Small intestine (tissue), 7 donors: ENCODE data around the gene CDC7. TPM values are rescaled to one million over a fixed set of nuclear protein-coding genes. Genes with fewer than 3 reads are reported as not detected.

ENCODE experiments used
- DNase-seq, 2 donors: peaks; one replicate each; pipeline versions ENCODE4 v3.0.0 to v3.0.0-alpha.2; 2013
- FAIRE-seq: peaks from 2 replicates; lab custom pipeline; 2012; peaks lifted over from hg19 to GRCh38; lab: Jason Lieb, UNC
- H3K27ac ChIP-seq, 3 donors: one replicate each; pipeline ENCODE4 v1.5.1; 2013; ENCODE audit warnings: low read length in 2 of 3, mild to moderate bottlenecking in 2 of 3, control low read depth in 1 of 3, inconsistent platforms in 1 of 3, low read depth in 1 of 3, moderate library complexity in 1 of 3
- H3K27me3 ChIP-seq, 3 donors: one replicate each; pipeline ENCODE4 v1.6.1; 2013; ENCODE audit warnings: low read length in 3 of 3, inconsistent platforms in 1 of 3; ENCODE audit not compliant: control insufficient read depth in 3 of 3, insufficient read depth in 3 of 3
- H3K36me3 ChIP-seq, 3 donors: one replicate each; pipeline ENCODE4 v1.6.1; 2013; ENCODE audit warnings: low read length in 3 of 3, inconsistent platforms in 1 of 3, low read depth in 1 of 3, mild to moderate bottlenecking in 1 of 3, moderate library complexity in 1 of 3; ENCODE audit not compliant: control insufficient read depth in 3 of 3, insufficient read depth in 2 of 3
- H3K4me1 ChIP-seq, 3 donors: one replicate each; pipeline ENCODE4 v1.6.1; 2013; ENCODE audit warnings: low read length in 2 of 3, inconsistent platforms in 1 of 3, low read depth in 1 of 3, mild to moderate bottlenecking in 1 of 3, moderate library complexity in 1 of 3; ENCODE audit not compliant: control insufficient read depth in 3 of 3, insufficient read depth in 2 of 3
- H3K4me3 ChIP-seq, 3 donors: one replicate each; pipeline ENCODE4 v1.5.1; 2013; ENCODE audit warnings: low read length in 3 of 3, control low read depth in 1 of 3, inconsistent platforms in 1 of 3, low read depth in 1 of 3, mild to moderate bottlenecking in 1 of 3, moderate library complexity in 1 of 3
- H3K9me3 ChIP-seq, 2 donors: one replicate each; pipeline ENCODE4 v1.6.1; 2013; ENCODE audit warnings: low read depth in 1 of 2, low read length in 1 of 2; ENCODE audit not compliant: control insufficient read depth in 2 of 2, insufficient read depth in 1 of 2
- WGBS, 3 donors: extraction: QIAGEN DNeasy Blood & Tissue Kit; methylation state at CpG; one replicate each; pipeline ENCODE4 v1.1.7; 2013; 5-methylcytosine and 5-hydroxymethylcytosine counted together
- polyA plus RNA-seq, 4 donors: library from polyadenylated mRNA; stranded (reverse) in 3 of 4; unstranded in 1 of 4; fragments of 200-250 nt in 3 of 4; fragments of 120-200 nt in 1 of 4; gene quantifications; one replicate each; pipeline versions ENCODE4 v1.2.1 to v1.2.3, GENCODE V29; 2013
- donor health status: healthy with polysubstance abuse.
- donor health status: control.
- donor health status: control.
- donor health status: Bipolar disorder and iron deficiency.
- donor health status: healthy.

Gene CDC7
- polyA plus RNA-seq, 4 donors = 0.27 to 9.4 (median 3.5) TPM

GRCh38 chr1:91533361-91534024 is 32.8 kb downstream of the CDC7 start:
- Histone ChIP-seq H3K27ac (no peak overlapping the region), H3K9me3 (no peaks in the 10 kb centered on the region), H3K4me3 (no peak overlapping the region), H3K4me1 (no peaks in the 10 kb centered on the region), H3K36me3 (no peaks in the 10 kb centered on the region), H3K27me3 (no peaks in the 10 kb centered on the region)
- WGBS, 3 donors = 86 to 95% (median 92%) methylated on average over 4 of the region's 4 CpGs
- FAIRE-seq = no peak
- no peak for DNase-seq

DNA sequence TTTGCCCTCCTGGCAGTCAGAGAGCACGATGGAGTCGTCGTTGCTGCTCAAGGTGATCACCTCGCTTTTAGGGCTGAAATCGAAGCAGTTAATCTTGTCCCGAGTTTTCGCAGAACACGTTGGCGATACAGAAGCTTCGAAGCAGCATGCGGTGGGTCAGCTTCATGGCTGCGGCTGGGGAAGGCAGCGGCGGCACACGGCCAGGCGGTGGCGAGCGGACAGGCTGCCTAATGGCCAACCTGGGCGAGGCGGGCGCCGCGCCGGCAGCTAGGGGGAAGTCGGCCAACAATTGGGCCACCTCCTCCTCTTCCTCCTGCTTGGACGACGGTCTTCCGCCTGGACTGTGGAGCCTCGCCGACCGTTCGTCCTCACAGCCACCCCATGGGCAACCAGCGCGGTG is 34.8 kb downstream of the CDC7 start:
- Histone ChIP-seq H3K9me3 (no peaks in the 10 kb centered on the region), H3K27ac (no peak overlapping the region), H3K4me3 (no peak overlapping the region), H3K27me3 (no peaks in the 10 kb centered on the region), H3K4me1 (no peaks in the 10 kb centered on the region), H3K36me3 (no peaks in the 10 kb centered on the region)
- DNase-seq (no peak), FAIRE-seq (no peak)
- WGBS, 3 donors = 96 to 98% (median 97%) methylated on average over 30 to 34 of the region's 34 CpGs

DNA sequence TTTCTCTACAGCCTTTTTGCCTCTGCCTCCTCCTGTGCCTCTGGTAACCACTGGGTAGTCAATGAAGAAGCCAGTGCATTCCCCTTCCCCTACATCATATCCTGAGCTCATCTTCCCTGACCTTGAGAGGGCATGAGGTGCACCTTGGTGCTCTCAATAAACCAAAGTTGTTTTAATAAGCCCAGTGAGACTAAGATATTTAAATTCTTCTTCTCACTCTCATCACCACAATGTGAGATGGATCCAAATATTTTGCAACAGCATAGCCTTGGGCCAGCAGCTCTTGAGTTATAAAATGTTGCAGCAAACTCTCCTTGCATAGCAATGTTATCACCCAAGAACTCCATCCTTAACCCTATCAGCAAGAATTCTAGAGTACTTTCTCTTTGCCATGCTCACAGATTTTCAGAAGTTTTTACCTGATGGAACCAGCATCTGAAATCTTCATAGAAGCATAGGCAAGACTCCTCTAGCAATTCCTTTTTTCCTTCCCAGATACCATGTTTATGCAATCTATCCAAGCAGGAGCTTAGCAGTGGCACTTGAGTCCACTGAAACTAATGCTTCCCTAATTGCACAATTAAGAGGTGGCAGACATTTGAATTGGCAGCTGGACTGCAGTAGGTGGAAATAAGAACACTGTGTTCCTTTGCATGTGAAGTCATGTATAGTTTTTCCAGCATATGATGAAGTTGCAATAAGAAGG is 36.8 kb downstream of the CDC7 start:
- no peaks in the 10 kb centered on the region for H3K4me1 ChIP-seq
- FAIRE-seq (no peak), DNase-seq (no peak)
- no peak overlapping the region for H3K27ac ChIP-seq
- no peaks in the 10 kb centered on the region for H3K27me3 ChIP-seq
- H3K9me3 ChIP-seq = no peaks in the 10 kb centered on the region
- H3K36me3 ChIP-seq = no peaks in the 10 kb centered on the region
- no peak overlapping the region for H3K4me3 ChIP-seq

GRCh38 chr1:91537987-91538304 is 37.3 kb downstream of the CDC7 start:
- no peaks in the 10 kb centered on the region for H3K36me3 ChIP-seq

GRCh38 chr1:91540910-91541309 is 40.3 kb downstream of the CDC7 start:
- Histone ChIP-seq H3K36me3 (no peaks in the 10 kb centered on the region), H3K9me3 (no peaks in the 10 kb centered on the region), H3K4me1 (no peaks in the 10 kb centered on the region), H3K27ac (no peak overlapping the region), H3K4me3 (no peak overlapping the region), H3K27me3 (peaks cover 0 to 5% (median 0%) of the 10 kb centered on the region in 3 donors)
- 83 to 96% (median 94%) methylated on average over 1 of the region's 1 CpG for WGBS, 3 donors
- FAIRE-seq (no peak), DNase-seq (no peak)

More at GRCh38 chr1:91537987-91538304, 37.3 kb downstream of the CDC7 start:
- DNase-seq (no peak), FAIRE-seq (no peak)
- Histone ChIP-seq H3K27ac (no peak overlapping the region), H3K9me3 (no peaks in the 10 kb centered on the region), H3K4me3 (no peak overlapping the region), H3K27me3 (no peaks in the 10 kb centered on the region), H3K4me1 (no peaks in the 10 kb centered on the region)
- 64 to 78% (median 75%) methylated on average over 2 of the region's 2 CpGs for WGBS, 3 donors

GRCh38 chr1:91541918-91542533 is 41.4 kb downstream of the CDC7 start:
- FAIRE-seq = no peak
- Histone ChIP-seq H3K4me1 (no peaks in the 10 kb centered on the region), H3K9me3 (no peaks in the 10 kb centered on the region), H3K27me3 (peaks cover 0 to 5% (median 0%) of the 10 kb centered on the region in 3 donors), H3K4me3 (no peak overlapping the region), H3K27ac (no peak overlapping the region), H3K36me3 (no peaks in the 10 kb centered on the region)
- 78 to 89% (median 82%) methylated on average over 5 of the region's 5 CpGs for WGBS, 3 donors
- DNase-seq = no peak

DNA sequence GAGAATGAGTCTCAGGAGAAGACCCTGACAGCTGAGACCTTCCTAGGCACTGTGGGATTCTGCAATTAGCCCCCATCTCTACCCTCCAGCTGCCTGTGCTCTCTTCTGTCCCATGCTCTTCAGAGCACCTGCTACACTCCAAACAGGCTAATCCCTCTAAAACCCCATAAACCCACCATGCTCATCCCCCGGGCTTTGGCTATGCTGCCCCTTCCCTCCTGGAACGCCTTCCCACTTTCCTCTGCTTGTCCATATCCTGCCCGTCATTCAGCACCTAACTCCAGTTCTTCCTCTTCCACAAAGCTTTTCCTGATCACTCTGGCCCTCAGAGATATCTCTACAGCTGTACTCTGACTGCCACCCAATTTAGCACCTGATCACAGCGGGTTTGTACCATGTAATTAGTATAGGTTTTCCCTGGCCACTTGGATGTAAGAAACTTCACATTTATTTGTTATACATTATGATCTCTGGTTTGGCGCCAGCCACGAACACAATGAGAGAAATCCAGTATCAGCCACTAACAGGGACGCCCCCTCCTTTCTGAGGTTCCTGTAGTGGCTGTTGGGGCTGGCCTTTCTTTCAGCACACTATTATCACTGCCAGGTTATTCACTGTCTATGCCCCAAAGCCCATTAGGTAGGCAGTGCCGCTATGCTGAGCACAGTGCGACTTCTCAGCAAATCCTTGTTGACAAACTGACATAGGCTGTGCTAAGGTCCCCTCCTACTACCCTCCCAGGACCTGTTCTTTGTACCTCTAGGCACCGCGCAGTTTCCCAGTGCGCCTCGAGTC is 45.1 kb downstream of the CDC7 start:
- 77 to 87% (median 83%) methylated on average over 13 of the region's 13 CpGs for WGBS, 3 donors
- Histone ChIP-seq H3K4me3 (no peak overlapping the region), H3K36me3 (no peaks in the 10 kb centered on the region), H3K27ac (no peak overlapping the region), H3K9me3 (no peaks in the 10 kb centered on the region), H3K4me1 (no peaks in the 10 kb centered on the region), H3K27me3 (peaks cover 0 to 5% (median 0%) of the 10 kb centered on the region in 3 donors)
- DNase-seq = no peak
- FAIRE-seq = no peak

DNA sequence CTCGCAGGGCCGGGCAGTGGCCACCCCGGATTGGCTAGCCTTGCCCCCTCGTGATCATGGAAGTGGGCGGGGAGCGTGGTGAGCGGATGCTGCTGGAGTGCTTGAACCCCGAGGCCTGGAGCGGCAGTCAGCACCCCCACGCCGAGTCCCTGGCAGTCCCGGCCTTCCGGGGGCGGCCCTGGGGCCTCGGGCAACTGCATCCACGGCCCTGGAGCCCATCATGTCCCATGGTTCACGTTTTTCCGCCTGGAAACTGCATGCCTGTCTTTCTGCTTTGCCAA is 45.6 kb downstream of the CDC7 start:
- 67 to 89% (median 86%) methylated on average over 15 to 18 of the region's 18 CpGs for WGBS, 3 donors
- no peak overlapping the region for H3K27ac ChIP-seq
- no peaks in the 10 kb centered on the region for H3K36me3 ChIP-seq
- no peak for FAIRE-seq
- H3K9me3 ChIP-seq = no peaks in the 10 kb centered on the region
- H3K27me3 ChIP-seq = peaks cover 0 to 5% (median 0%) of the 10 kb centered on the region in 3 donors
- H3K4me3 ChIP-seq = no peak overlapping the region
- H3K4me1 ChIP-seq = no peaks in the 10 kb centered on the region
- peak; percentile 20 to 21 for DNase-seq
